ENCODE measurements around the gene KLHL2. TPM values are rescaled to one million over a fixed set of nuclear protein-coding genes. Genes with fewer than 3 reads are reported as not detected.

Gene KLHL2
- total RNA-seq, 6 donors from 2014 or later: 25.1 to 57.6 (median 41.5) TPM

- Histone ChIP-seq H3K27ac (peak overlapping the region; percentile 78 to 91 (median 84)), H3K4me3 (peak overlapping the region in 3 of 4 donors; percentile 77 to 99 (median 82)), H3K9me3 (no peaks in the 10 kb centered on the region), H3K27me3 (no peaks in the 10 kb centered on the region), H3K4me1 (peaks cover 18 to 29% (median 23%) of the 10 kb centered on the region in 4 donors), H3K36me3 (peaks cover 0 to 2% (median 1%) of the 10 kb centered on the region in 4 donors)
- 44 to 49% methylated on average over 8 of the region's 8 CpGs for WGBS, 2 donors
- TF ChIP-seq CTCF (IDR thresholded peaks at IDR 0.05) (no peak), POLR2A (IDR thresholded peaks at IDR 0.05) (no peak), EP300 (IDR thresholded peaks at IDR 0.05) (peak in 1 of 4 donors; percentile 91), POLR2AphosphoS5 (IDR thresholded peaks at IDR 0.05) (no peak)
- ATAC-seq (ENCODE audit: low FRiP score in 2 of 2): no peak
- DNase-seq: peak in 1 of 2 donors; percentile 65
Observed at GRCh38 chr4:165325732-165326512, 118.6 kb downstream of the KLHL2 start.

GRCh38 chr4:165326831-165327210 lies 119.5 kb downstream of the KLHL2 start:
- DNase-seq: peak in 1 of 2 donors; percentile 66
- Histone ChIP-seq H3K36me3 (peaks cover 0 to 9% (median 1%) of the 10 kb centered on the region in 4 donors), H3K27me3 (no peaks in the 10 kb centered on the region), H3K4me3 (peak overlapping the region; percentile 15 to 99 (median 80)), H3K27ac (peak overlapping the region; percentile 78 to 91 (median 84)), H3K4me1 (peaks cover 18 to 29% (median 25%) of the 10 kb centered on the region in 4 donors), H3K9me3 (no peaks in the 10 kb centered on the region)
- ATAC-seq (ENCODE audit: low FRiP score in 2 of 2): peak; percentile 25 to 60
- 0 to 1% methylated on average over 11 to 14 of the region's 14 CpGs for WGBS, 2 donors
- peak in 2 of 4 donors; percentile 17 to 18 for TF ChIP-seq POLR2A (IDR thresholded peaks at IDR 0.05)
- no peak for TF ChIP-seq POLR2AphosphoS5 (IDR thresholded peaks at IDR 0.05)

- ATAC-seq (ENCODE audit: low FRiP score in 2 of 2): peak; percentile 99
- Histone ChIP-seq H3K9me3 (no peaks in the 10 kb centered on the region), H3K27me3 (no peaks in the 10 kb centered on the region), H3K36me3 (peaks cover 0 to 9% (median 3%) of the 10 kb centered on the region in 4 donors), H3K27ac (peak within 1 kb of the TSS; percentile 78 to 95 (median 87)), H3K4me1 (peaks cover 18 to 30% (median 26%) of the 10 kb centered on the region in 4 donors), H3K4me3 (peak within 1 kb of the TSS; percentile 77 to 99 (median 80))
- DNase-seq: peak; percentile 99 to 100
- TF ChIP-seq CTCF (IDR thresholded peaks at IDR 0.05) (peak in 2 of 6 experiments; percentile 6 to 40), POLR2AphosphoS5 (IDR thresholded peaks at IDR 0.05) (peak; percentile 54 to 98), EP300 (IDR thresholded peaks at IDR 0.05) (peak in 1 of 4 donors; percentile 100), POLR2A (IDR thresholded peaks at IDR 0.05) (peak in 3 of 4 donors; percentile 35 to 93 (median 82))
- 0% methylated on average over 27 to 31 of the region's 76 CpGs for whole genome bisulfite sequencing, 2 donors
Observed at GRCh38 chr4:165327211-165328100, 120.1 kb downstream of the KLHL2 start, which contains the start of gene MSMO1. Gene MSMO1, plus strand, starts transcription at chr4:165327669. Its CDS starts 5,702 bp downstream, at chr4:165333371.

- WGBS, 2 donors: 0 to 2% methylated on average over 7 of the region's 7 CpGs
- Histone ChIP-seq H3K4me3 (peak overlapping the region; percentile 77 to 99 (median 80)), H3K27ac (peak overlapping the region; percentile 35 to 95 (median 73)), H3K9me3 (no peaks in the 10 kb centered on the region), H3K27me3 (no peaks in the 10 kb centered on the region), H3K36me3 (peaks cover 0 to 9% (median 3%) of the 10 kb centered on the region in 4 donors), H3K4me1 (peaks cover 18 to 30% (median 26%) of the 10 kb centered on the region in 4 donors)
- no peak for TF ChIP-seq POLR2AphosphoS5 (IDR thresholded peaks at IDR 0.05)
- no peak for TF ChIP-seq POLR2A (IDR thresholded peaks at IDR 0.05)
- no peak for TF ChIP-seq EP300 (IDR thresholded peaks at IDR 0.05)
- TF ChIP-seq CTCF (IDR thresholded peaks at IDR 0.05): no peak
- DNase-seq: no peak
- ATAC-seq (ENCODE audit: low FRiP score in 2 of 2): no peak
Observed at GRCh38 chr4:165328101-165328425, 120.7 kb downstream of the KLHL2 start.
